Activated CD4-positive, alpha-beta T cell treated with anti-CD3 and anti-CD28 coated beads, Interleukin-2, amount 50 U/mL, for 48 hours (primary cell): ENCODE results near the gene CTTN.
"Not testable (repeated sequence)": the region's sequence is repeated elsewhere in the genome, so short reads cannot be mapped to it uniquely, and the experiment has no call there.

Experiments
- DNase-seq, 2 experiments: peaks; one replicate each; pipeline ENCODE4 v3.0.0-alpha.2; 2020

Gene CTTN

DNA sequence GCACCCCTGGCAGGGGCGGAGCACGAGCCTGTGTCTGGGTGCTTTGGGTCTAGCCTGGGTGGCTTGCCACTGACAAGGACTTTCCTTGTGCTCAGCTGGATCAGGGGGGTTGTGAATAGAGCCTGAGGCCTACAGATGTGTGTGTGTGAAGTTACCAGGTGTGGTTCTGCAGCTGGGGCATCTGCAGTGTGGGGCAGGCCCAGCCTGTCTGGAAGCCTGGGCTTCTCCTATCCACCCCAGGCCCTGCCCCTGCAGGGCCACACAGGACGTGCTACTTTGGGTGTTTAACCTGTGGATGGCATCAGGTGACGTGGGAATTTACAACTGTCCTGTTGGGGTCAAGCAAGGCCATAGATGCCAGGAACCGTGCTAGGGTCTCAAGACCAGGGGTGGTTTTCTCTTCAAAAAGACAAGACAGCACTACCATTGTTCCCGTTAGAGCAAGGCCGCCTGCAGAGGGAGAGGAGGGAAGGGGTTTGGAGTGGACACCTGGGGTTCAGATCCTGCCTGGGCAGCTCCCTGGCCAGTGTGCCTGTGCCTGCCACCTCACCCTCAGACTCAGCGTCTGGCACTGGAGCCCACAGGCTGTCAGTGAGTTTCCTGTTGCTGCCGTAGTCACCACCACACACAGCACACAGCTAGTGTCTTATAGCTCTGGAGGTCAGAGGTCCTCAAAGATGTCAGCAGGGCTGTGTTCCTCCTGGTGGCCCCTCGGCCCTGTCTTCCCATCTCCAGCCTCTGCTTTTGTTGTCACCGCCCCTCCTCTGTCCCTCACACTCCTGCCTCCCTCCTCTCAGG is 31.6 kb downstream of the CTTN start:
- DNase-seq = no peak

DNA sequence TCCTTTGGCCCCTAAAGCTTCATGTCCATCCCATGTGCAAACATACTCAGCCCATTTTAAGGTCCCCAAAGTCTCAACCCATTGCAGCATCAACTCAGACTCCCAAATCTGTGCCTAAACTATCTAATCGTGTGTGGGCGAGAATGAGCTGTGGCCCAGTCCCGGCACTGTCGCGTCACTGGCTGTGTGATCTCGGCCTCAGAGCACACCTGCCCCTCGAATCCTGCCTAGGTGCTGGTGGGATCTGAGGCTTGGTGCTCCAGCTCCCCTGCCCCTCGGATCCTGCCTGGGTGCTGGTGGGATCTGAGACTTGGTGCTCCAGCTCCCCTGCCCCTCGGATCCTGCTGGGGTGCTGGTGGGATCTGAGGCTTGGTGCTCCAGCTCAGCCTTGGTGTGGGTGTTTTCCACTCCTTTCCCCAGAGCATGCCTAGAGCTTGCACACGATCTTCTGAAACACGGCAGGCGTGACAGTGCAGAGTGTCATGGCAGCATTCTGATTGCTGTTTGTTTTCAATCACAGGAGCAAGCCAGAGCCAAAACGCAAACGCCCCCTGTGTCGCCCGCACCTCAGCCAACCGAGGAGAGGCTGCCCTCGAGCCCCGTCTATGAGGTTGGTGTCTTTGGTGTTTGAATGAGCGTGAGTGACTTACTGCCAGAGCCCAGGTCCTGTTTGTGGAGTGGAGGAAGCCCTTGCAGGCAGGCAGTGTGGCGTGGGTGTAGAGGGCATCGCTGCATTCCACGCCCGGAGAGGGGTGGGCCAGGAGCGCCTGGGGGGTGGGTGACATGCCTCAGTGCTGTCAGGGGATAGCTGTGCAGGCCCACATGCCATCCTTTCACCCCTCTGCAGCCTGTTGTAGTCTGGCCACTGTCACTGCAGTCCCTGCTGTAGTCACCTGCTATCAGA is 32.6 kb downstream of the CTTN start:
- no peak for DNase-seq

DNA sequence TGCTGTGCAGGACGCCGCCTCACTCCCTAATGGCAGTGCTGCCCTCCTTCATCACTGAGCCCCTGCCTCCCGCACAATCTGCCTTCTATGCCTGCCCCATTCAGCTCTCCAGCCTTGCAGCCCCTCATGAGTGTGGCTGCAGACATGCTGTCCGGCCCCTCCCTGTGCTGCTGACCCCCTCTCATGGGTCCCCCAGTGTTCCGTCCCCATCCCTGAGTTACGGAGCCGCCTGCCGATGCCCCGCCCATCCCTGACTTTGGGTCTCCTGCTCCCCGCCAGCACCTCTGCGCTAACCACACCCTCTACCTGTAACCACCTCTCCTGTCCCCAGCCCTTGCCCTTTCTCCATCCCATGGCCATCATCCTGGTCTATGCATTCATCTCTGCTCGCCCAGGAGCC is 33.3 kb downstream of the CTTN start:
- no peak for DNase-seq

DNA sequence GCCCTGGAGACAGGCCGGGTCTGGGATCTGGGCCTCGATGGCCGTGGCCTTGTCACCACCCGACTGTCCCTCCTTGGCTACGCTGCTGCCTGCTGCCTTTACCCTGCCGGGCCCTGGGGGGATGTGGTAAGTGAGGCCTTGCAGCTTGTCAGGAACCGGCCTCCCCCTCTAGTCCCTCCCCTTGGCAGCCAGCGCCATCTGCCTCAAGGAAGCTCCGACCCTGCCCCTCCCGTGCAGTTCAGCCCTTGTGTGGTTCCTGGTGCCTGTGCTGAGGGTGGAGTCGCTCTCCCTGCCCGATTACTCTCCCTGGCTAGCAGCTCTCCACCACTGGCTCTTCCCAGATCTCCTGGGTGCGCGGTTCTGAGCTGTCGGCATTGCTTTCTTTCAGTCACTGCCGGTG is 33.7 kb downstream of the CTTN start:
- DNase-seq = no peak

DNA sequence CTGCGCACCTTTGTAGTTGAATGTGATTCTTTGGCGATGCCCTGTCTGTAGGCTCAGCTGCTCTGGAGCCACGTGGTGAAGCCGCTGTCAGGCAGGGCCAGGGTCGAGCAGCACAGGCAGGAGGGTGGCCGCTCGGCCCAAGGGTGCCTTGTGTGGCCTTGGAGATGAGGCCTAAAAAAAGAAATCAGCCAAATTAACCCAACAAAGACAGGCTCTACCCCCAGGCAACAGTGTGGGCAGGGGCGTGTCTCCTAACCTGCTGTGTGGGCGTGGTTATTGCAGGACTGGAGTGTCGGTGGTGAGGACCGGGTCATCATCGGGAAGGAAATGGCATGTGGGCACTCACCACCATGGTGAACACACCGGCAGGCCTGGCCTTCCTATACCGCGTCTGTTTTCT is 34.3 kb downstream of the CTTN start:
- no peak for DNase-seq

DNA sequence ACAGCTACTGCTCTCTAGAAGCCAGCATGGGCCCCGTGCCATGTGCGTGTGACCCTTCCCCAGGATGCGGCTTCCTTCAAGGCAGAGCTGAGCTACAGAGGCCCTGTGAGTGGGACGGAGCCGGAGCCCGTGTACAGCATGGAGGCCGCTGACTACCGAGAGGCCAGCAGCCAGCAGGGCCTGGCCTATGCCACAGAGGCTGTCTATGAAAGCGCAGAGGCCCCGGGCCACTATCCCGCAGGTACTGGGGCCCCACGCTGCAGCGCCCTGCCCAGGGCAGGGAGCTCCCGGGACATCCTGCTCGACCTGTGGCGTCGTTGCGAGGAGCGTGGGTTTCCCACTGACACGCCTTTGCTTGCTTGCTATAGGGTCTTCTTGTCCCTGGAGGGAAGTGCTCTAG is 34.7 kb downstream of the CTTN start:
- no peak for DNase-seq

DNA sequence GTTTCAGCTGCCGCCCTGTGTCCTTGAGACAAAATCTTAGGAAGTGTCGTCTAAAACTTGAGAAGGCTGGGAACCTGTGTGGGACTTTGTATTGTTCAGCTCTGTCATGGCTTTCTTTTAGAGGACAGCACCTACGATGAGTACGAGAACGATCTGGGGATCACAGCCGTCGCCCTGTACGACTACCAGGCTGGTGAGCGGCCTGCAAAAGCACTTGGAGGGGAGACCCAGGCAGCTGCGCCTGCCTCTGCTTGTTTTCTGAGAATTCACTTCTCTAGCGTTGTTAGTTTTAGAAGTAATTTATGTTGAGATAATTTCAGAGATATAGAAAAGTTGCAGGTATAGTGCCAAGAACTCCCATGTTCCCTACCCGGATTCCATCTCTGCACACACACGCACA is 35.2 kb downstream of the CTTN start:
- no peak for DNase-seq

DNA sequence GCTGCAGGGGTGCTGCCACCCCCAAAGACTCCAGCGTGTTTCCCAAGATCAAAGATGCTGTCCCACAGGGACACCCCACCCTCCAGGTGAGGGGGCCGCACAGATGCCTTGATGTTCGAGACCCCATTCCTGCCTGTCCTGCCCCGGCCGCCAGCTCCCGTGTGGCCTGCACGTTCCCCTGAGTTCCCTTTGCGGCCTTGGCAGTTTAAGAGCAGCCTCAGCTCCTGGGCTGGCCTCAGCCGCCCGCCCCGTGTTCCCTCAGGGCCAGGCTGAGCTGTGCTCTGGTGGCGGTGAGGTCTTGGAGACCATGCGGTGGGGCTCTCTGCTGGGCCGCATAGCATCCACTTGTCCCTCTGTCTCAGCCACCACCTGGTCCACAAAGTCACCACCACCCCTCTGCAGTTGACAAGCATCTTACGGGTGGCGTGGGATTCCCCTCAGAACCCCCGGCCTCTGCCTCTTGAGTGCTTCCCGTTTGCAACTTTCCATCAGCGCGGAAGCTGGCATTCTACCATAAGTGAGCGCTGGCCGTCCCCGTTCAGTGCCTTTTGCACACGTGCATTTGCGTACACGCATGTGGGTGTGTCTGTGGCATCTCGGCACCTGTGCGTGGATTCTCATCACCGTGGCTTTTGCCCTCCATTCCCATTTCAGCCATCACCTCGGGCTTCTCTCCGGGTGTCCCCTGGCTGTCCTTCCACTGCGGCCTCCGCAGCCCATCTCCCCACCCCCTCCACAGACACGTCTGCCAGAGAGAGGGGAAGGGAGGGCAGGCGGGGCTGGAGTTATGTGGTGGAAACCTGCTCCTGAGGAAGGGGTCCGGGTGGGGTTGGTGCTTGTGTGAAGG is 35.9 kb downstream of the CTTN start:
- no peak for DNase-seq

DNA sequence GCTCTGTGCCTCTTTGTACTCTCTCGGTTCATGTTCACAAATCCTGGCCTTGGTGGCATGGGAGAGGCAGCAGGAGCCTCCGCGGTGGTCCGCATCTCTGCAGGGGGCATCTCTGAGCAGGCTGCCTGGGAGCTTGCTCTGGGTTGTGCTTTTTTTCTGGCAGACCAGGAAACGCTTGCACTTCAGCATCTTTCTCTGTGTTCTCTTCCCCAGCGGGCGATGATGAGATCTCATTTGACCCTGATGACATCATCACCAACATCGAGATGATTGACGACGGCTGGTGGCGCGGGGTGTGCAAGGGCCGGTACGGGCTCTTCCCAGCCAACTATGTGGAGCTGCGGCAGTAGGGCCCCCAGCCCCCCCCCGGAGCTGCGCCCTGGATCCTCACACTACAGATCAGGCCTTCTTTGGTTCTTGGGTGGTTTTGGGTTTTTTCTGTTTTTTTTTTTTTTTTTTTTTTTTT is 36.5 kb downstream of the CTTN start:
- no peak for DNase-seq

DNA sequence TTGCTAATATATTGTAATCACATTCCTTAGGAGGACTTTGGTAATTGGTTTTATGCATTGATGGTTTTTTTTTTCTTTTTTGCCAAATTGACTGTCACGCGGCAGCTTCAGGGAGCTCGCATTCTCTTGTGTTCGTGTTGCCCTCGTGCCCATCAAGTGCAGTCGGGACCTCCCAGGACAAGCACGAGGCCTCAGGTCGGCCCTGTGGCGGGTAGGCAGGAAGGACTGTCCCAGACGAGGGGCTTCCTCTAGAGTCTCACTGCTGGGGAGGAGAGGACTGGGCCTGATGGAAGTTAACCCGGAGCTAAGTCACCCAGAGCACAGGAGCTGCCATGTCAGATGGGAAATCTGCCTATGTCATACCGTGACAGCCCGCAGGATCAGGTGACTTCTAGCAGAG is 37.0 kb downstream of the CTTN start:
- no peak for DNase-seq

DNA sequence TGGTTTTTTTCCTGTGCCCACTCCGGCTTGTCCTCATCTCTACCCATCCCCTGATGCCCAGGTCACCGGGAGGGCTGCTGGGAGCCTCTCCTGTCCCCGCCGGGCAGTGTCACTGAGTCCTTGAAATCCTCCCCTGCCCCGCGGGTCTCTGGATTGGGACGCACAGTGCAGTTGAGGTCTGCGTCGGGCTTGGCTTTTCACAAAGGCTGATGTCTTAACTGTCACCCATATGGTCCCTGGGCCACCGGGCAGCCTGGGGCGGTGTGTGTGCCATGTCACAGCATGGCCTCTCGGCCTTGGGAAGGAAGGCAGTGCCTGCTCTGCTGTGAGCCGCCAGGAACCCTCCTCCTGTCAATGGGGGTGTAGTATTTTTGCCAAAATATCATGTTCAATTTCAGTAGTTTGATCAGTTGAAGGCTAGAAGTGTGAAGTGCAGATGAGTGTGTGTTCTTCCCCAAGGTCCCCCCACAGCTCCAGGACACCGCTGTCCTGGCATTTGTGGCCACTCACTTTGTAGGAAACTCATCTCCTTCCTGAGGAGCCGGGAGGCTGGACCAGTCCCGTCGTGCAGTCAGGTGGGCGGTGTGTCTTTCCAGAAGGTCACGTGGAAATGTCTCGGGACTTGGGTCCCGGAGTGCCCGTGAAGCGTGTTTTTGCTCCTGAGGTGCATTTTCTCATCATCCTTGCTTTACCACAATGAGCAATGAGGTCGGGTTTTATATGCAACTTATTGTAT is 37.6 kb downstream of the CTTN start:
- no peak for DNase-seq

DNA sequence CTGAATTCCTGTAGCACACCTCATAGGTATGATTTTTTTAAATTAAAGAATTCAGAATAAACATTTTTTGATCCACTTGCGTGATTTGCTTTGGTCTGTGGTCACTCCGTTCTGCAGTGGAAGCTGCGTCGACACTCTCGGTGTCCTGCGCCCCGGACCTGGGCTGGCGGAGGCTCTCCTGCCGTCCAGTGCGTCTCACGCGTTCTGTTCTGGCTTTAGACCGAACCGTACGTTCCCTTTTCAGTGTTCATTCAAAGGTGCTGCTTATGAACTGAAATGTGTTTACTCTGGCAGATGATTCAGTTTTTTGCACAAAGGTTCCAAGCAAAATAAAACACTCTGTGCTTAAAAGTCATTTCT is 38.2 kb downstream of the CTTN start:
- no peak for DNase-seq

DNA sequence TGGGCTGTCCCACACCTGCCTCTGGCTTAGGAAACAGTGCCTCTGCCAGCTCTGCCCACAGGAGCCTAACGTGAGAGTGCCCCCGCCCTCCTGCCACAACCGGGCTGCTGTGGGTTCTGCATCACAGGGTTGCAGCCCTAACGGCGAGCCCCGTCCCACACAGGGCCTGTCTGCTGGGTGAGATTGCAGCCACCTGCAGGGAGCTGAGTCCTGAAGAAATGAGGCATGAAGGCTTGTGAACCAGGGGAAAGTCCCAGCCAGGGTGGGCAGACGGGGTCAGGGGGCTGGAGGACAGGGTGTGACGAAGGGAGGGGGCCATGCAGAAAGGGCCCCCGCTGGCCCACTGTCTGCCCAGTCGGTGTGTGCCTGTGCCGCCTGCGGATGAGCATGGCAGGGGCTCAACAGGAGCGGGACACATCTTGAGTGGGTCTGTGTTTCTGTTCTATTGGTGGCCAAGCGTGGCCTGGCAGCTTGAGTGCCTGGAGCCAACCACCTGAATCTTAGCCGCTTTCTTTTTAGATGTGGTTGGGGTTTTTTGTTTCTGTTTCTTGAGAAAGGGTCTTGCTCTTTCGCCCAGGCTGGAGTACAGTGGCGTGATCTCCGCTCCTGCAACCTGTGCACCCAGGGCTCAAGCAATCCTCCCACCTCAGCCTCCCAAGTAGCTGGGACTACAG is 38.9 kb downstream of the CTTN start:
- no peak for DNase-seq

DNA sequence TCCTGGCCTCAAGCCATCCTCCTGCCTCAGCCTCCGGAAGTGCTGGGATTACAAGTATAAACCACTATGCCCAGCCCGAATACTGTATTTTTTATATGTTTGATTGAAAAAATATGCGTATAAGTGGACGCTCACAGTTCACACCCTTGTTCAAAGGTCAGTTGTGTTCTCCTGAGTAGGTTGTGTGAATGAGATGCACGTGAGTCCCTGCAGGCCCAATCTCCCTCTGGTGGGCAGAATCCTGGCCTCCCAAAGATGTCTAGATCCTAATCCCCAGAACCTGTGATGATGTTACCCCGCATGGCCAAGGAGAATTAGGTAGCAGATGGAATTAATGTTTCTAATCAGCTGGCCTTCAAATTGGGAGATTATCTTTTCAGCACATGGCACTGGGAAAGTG is 41.9 kb downstream of the CTTN start:
- DNase-seq = no peak

DNA sequence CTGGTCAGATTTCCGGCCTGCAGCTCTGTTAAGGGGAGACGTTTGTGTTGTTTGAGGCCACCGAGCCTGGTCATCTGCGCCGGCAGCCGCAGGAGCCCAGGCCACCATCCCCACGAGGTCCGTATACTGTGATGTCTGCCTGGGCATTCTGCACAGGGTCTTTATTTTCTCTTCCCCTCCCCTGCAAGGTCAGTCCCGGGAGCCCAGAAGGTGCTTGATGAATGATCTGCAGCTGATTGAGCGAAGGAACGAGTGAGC is 45.4 kb downstream of the CTTN start:
- no peak for DNase-seq

DNA sequence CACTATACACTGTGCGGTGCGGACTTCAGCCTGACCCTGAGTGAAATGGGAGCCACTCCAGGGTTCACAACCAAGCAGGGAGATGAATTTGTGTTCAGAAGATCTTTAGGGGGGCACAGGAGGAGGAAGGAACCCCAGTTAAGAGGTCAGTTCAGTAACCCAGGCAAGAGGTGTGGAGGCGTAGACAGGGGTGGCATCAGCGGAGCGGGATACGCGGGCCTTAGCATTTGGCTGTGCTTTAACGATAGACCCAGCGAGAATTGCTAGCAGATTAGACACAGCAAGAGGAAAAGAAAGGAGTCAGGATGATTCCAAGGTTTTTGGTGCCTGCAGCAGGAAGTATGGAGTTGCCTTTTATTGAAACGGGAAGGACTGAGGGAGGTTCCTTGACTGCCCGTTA is 46.8 kb downstream of the CTTN start:
- no peak for DNase-seq

DNA sequence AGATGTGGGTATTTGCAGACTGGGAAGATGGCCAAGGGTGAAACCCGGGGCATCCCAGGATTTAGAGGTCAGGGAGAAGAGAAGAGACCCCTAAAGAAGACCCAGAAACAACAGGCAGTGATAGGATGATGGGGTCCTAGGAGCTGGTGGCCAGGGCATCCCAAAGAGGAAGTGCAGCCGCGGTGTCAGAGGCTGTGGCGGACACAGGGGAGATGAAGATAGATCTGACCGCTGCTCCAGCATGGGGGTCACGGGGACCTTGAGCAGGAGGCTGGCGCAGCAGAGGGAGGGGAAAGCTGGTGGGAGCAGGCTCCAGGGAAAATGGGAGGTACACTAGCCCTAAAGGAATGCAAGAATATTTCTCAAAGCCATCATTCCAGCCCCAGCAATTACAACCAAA is 47.3 kb downstream of the CTTN start:
- DNase-seq = no peak

DNA sequence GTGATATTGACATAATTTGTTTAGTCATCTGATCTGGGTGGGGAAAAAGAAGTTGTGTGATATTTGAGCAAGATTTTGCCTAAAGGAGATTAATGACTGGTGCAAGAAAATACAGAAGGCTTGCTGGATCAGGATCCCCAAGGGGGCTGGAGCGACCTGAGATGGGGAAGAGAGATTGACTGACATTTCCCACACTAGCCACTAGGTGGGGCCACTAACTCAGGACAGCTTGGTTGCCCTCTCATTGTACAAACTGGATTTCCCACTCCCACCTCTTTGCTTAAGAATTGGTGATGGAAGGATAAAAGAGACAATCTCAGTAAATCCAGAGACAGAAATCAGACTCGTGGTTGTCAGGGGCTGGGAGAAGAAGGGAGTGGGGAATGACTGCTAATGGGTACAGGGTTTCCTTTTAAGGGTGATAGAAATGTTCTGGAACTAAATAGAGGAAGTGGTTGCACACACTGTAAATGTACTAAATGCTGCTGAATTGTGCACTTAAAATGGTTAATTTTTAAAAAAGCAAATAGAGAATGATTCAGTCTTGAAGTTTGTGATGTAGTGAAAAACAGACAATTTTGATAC is 50.7 kb downstream of the CTTN start:
- DNase-seq = no peak

DNA sequence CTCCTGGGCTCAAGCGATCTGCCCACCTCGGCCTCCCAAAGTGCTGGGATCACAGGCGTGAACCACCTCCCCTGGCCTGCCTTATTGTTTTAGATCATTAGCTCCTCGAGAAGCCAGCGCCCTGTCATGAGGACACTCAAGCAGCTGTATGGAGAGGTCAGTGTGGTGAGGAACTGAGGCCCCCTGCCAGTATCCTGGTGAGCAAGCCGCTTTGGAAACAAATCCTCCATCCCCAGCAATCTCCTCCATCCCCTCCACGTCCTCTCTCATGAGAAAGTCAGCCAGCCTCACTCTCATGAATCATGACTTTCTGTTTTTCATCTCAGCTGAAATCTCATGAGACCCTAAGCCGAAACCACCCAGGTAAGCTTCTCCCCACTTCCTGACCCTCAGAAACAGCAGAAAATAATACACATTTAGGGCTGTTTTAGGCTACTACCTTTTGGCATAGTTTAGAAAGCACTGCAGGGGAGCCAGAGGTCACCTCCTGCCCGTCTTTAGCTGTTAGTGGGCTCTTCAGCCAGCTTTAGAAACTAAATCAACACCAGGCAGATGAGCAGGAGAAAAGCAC is 56.0 kb downstream of the CTTN start:
- DNase-seq = no peak

DNA sequence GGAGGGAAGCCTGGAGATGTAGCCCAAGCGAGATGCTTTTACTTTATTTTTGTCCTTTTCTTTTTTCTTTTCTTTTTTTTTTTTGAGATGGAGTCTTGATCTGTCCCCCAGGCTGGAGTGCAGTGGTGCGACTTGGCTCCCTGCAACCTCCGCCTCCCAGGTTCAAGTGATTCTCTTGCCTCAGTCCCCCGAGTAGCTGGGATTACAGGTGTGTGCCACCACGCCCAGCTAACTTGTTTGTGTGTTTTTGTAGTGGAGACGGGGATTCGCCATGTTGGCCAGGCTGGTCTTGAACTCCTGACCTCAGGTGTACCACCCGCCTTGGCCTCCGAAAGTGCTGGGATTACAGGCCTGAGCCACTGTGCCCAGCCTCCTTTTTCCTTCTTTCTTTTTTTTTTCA is 56.5 kb downstream of the CTTN start:
- not testable (repeated sequence) for DNase-seq

DNA sequence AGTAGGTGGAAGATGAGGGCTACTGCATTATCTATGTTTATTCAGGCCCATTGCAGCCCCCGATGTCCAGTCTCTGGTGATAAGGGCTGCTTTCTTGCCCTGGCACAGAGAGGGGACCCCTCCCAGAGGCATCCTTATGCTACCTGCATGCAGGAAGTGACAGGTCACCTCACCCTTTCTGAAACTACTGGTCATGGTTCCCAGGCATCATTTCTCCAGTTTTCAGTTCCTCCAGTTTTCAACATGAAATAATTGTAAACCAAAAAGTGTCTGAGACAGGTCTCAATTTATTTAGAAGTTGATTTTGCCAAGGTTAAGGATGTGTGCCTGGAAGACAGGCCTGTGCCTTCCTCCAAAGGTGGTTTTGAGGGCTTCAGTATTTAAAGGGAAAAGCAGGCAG is 57.0 kb downstream of the CTTN start:
- DNase-seq = no peak
